Measurements from ENCODE around the gene DENND6B.
"Not testable (repeated sequence)": the region's sequence is repeated elsewhere in the genome, so short reads cannot be mapped to it uniquely, and the experiment has no call there.

Gene DENND6B

DNA sequence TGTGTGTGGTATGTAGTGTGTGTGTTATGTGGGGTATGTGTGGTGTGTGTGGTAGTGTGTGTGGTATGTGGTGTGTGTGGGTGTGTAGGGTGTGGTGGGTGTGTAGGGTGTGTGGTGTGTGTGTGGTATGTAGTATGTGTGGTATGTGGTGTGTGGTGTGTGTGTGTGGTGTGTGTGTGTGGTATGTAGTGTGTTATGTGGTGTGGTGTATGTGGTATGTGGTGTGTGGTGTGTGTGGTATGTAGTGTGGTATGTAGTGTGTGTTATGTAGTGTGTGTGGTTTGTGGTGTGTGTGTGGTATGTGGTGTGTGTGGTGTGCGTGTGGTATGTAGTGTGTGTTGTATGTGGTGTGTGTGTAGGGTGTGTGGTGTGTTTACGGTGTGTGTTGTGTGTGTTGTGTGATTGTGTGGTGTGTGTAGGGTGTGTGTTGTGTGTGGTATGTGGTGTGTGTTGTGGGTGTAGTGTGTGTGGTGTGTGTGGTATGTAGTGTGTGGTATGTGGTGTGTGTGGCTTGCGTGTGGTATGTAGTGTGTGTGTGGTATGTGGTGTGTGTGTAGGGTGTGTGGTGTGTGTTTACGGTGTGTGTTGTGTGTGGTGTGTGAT is 12.1 kb upstream of the DENND6B start:
- DNase-seq = no peak

DNA sequence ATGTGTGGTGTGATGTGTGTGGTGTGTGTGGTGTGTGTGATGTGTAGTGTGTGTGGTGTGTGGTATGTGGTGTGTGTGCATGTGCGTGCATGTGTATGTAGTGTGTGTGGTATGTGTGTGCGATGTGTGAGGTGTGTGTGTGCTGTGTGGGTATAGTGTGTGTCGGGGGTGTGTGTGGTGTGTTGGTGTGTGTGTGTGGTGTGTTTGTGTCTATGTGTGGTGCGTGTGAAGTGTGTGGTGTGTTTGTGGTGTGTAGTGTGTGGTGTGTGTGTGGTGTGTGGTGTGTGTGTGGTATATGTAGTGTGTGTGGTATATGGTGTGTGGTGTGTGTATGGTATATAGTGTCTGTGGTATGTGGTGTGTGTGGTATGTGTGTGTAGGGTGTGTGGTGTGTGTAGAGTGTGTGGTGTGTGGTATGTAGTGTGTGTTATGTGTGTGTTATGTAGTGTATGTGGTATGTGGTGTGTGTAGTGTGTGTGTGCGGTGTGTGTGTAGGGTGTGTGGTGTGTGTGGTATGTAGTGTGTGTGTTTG is 11.3 kb upstream of the DENND6B start:
- no peak for DNase-seq

DNA sequence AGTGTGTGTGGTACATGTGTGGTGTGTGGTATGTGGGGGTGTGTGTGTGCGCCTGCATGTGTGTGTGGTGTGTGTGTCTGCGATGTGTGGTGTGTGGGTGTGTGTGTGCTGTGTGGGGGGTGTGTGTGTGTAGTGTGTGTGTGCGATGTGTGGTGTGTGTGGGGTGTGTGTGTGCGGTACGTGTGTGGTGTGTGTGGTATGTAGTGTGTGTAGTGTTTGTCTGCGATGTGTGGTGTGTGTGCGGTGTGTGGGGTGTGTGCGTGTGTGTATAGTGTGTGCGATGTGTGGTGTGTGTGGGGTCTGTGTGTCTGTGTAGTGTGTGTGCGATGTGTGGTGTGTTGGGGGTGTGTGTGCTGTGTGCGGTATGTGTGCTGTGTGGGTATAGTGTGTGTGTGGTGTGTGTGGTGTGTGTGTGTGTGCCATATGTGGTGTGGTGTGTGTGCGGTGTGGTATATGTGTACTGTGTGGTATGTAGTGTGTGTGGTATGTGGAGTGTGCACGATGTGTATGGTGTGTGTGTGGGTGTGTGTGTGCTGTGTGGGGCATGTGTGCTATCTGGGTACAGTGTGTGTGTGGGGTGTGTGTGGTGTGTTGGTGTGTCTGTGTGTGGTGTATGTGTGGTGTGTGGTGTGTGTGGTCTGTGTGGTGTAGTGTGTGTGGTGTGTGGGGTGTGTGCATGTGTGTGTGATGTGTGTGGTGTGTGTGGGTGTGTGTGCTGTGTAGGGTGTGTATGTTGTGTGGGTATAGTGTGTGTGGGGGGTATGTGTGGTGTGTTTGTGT is 10.6 kb upstream of the DENND6B start:
- DNase-seq = no peak

DNA sequence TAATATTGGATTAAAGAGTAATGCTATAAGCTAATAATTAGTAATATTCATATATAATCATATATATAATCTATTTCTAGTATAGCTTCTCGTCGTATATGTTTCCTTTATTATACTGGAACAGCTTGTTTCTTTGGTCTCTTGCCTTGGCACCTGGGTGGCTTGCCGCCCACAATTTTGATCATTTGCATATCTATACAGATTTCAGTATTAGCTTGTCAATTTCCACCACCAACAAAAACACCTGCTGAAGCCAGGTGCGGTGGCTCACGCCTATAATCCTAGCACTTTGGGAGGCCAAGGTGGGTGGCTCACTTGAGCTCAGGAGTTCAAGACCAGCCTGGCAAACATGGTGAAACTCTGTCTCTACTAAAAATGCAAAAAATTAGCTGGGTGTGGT is 7.6 kb upstream of the DENND6B start:
- not testable (repeated sequence) for DNase-seq

DNA sequence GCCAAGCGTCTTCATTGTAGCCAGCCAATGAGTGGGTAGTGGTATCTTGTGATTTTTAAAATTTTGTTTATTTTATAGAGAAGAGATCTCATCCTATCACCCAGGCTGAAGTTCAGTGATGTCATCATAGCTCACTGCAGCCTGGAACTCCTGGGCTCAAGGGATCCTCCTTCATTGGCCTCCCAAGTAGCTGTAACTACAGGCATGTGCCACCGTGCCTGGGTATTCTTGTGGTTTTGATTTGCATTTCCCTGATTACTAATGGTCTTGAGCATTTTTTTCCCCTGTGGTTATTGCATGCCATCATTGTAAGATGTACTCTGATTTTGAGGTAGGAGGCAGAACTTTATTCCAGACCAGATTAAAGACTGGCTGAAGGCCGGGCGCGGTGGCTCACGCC is 2.4 kb upstream of the DENND6B start:
- DNase-seq = no peak

DNA sequence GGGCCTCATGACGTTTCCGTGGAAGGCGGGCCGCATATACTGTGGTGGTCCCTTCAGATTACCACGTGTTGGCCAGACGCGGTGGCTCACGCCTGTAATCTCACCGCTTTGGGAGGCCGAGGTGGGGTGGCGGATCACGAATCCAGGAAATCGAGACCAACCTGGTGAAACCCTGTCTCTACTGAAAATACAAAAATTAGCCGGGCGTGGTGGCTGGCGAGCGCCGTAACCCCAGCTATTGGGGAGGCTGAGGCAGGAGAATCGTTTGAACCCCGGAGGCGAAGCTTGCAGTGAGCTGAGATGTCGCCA is 853 bp upstream of the DENND6B start:
- DNase-seq = no peak

DNA sequence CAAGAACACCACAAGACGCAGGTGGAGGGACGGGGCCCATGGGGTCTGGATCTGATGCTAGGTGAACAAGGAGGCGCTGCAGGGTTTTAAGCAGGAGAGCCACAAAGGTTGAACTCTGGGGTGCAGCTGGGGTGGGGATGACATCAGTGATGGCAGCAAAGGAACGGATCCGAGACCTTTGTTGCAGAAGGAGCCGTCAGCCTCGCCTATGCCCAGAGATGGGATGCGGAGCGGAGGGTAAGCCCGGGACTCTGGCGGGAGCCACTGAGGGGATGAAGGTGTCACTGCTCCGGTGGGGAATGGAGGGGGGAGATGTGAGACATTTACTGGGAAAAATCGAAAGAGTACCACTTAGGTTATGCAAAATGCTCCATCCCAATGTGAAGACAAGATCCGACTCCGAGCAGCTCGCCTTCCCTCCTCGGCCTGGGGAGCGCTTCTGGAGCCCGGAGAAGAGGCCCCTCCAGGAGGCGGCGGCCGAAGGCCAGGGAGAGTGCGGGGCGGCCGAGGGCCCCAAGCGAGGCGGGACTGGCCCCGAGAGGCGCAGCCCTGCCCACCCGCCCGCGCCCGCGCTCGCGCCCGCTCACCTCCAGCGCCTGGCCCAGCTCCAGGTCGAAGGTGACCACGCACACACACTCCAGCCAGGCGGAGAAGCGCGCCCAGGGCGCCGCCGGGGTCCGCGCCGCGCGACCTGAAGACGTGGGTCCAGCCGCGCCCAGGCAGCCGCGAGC is 422 bp downstream of the DENND6B start:
- no peak for DNase-seq

DNA sequence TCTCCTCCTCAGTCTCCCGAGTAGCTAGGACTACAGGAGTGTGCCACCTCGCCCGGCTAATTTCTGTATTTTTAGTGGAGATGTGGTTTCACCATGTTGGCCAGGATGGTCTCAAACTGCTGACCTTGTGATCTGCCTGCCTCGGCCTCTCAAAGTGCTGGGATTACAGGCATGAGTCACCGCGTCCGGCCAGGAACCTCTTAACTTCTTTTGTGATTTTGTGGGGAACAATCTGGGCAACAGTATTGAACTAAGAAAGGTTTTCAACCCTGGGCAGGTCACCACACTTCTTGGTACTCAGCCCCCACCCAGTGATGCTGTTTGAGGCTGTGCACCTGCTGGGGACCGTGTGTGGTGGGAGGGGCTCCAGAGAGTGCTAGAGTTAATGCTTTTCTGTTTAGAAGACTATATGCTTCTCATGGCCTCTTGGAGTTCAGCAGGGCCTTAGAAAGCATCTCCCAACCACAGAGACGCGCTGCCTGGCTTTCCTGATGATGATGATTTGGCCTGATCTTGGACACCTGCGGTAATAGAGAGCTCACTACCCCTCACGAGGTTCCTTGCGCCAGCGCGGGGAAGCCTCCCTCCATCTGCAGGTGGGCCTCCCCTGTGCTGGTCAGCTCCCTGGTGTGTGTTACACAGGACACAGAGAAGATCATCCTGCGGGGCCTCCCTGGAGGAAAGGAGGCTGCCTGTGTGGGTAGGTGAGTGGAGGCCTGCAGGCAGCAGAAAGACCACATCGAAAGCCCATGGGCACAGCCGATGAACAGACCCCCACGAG is 1.2 kb downstream of the DENND6B start:
- no peak for DNase-seq

DNA sequence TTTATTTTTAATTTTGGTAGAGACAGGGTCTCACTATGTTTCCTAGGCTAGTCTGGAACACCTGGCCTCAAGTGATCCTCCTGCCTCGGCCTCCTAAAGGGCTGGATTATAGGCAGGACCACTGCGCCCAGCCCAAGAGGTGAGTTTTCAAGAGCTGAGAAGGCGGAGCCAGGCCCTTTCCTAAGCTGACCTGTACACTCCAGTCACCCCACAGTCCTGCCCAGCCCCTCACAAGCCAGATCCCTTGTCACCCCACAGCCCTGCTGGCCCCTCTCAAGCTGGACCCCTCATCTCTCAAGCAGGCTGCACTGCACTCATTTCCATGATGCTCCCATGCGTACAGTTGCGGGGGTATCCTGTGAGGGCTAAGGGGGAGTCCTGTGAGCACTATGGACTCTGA is 2.9 kb downstream of the DENND6B start:
- DNase-seq = no peak

DNA sequence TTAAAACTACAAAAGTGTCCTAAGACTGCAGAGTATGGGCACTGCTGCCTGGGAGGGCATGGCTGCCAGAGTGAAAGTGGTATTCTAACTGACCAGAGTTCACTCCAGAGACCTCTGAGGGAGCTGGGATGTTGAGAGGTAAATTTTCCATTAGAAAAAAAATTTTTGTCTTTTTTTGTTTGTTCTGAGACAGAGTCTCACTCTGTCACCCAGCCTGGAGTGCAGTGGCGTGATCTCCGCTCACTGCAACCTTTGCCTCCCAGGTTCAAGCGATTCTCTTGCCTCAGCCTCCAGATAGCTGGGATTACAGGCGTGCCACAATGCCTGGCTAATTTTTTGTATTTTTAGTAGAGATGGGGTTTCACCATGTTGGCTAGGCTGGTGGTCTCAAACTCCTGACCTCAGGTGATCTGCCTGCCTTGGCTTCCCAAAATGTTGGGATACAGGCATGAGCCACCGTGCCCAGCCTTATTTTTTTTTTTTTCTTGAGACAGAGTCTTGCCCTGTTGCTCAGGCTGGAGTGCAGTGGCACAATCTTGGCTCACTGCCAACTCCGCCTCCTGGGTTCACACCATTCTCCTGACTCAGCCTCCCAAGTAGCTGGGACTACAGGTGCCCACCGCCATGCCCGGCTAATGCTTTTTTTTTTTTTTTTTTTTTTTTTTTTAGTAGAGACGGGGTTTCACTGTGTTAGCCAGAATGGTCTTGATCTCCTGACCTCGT is 4.3 kb downstream of the DENND6B start:
- DNase-seq = not testable (repeated sequence)

DNA sequence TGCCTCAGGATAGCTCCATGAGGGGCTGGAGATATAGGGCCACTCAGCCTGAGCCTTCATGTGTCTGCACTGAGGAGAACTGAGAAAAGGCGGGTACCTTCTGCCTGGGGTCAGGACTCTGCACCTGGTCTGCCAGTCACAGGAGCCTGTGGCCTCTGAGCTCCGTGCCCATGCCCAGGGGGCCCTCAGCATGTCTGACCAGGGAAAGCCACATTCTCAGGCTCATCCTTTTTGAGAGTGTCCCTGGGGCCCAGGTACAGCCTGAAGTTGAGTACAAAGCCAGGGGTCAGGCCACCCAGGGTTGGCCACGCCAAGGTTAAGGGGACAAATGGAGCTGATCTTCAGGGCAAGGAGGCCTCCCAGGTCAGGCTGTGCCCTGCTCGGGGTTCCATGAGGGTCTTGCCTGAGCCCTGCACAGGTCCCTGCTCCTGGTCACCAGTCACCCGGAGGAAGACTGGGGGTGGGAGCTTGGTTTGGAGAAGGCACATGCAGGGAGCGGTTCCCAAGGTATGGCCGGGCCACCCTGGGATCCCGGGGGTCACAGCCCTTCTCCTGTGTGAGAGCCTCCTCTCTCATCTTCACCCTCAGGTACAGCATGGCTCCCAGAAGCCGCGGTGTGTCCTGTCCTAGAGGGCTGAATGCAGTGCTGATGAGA is 6.0 kb downstream of the DENND6B start:
- DNase-seq = no peak

DNA sequence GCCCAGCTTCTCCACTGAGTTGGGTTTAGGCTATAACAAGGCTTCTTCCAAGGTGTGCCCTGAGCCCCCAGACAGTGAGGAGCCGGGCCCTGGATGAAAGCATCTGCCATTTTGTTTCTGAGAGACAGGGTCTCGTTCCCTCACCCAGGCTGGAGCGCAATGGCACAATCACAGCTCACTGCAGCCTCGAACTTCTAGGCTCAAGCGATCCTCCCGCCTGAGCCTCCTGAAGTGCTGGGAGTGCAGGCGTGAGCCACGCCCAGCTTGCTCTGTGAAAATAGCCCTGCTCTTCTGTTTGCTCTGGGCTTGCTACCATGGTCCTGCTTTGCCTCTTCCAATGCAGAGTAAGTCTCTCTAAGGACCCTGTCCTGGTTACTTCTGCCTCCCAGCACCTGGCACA is 6.7 kb downstream of the DENND6B start:
- no peak for DNase-seq

DNA sequence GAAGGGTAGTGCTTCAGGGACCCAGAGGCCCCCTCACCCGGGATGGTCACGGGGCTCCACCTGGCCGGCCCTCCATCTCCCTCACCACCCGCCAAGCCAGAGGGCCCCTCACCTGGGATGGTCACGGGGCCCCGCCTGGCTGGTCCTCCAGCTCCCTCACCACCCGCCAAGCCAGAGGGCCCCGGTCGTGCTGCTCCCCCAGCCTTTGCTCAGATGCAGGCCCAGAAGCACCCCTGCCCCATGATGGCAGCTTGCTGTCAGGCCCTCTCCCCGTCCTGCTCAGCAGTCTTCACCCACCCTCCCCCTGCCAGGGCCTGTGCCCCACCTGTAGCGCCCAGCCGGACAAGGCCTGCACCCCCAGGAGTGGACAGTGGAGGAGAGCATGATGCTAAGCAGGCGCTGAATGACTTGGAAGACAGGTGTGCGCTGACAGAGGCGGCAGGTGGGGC is 7.3 kb downstream of the DENND6B start:
- peak; percentile 51 for DNase-seq

DNA sequence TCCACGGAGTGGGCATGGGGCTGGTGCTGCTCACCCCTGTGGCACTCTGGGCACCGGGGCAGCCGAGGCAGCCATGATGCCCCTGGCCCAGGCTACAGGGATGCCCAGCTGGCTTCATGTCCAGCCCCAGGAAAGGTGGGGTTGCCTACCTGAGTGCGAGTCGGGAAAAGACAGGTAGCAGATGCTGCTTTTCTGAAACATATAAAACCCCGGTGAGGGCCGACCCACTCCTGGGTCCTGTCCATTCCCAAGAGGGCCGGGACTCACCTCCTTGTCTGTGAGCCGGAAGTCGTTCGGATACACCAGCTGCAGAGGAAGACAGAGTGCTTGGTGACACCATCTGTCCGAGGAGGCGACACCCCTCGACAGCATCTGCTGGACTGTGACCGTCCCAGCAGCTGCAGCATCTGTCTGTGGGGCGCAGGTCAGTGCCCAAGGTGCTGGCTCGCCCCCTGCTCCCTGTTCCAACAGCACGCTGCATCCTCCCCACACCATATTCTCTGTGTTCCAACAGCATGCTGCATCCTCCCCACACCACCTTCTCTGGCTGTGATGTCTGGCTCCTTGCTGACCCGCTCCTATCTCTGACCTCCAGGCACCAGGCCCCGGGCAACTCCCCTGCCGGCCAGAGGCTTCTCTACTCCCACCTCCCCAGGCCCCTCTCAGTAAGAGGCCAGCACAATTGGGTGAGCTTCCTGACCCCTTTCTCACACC is 8.0 kb downstream of the DENND6B start:
- peak; percentile 52 for DNase-seq

DNA sequence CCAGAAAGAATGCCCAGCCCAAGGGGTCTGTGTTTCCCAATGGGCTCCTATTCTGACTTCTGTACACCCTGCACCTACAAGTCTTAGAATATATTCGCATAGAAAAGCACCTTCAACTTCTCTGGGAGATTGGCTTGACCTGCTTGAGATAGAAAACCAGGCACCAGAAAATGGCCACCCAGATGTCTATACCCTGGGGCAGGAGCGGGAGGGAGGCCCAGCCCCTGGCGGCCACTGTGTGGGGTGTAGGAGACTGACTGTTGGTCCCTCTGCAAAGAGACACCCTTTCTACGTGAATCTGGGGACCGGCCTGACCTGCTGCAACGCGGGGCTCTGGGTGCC is 8.5 kb downstream of the DENND6B start:
- no peak for DNase-seq

DNA sequence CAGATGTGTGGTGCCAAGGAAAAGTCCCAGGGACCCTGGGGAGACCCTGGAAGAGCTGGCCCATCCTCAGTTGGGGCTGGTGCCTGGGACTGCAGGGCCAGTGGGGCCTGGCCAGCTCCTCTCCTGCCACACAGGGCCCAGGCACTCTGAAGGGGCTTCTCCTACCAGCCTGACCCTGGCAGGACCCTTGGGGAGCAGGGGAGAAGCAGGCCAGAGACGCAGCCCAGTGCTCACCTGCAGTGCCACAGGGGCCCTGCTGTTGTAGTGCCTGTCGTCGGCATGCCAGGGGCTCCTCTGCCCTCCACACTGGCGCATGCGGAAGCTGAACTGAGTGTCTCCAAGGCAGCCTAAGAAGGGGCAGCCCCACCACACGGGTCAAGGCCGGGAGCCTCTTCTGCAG is 9.1 kb downstream of the DENND6B start:
- DNase-seq = no peak

DNA sequence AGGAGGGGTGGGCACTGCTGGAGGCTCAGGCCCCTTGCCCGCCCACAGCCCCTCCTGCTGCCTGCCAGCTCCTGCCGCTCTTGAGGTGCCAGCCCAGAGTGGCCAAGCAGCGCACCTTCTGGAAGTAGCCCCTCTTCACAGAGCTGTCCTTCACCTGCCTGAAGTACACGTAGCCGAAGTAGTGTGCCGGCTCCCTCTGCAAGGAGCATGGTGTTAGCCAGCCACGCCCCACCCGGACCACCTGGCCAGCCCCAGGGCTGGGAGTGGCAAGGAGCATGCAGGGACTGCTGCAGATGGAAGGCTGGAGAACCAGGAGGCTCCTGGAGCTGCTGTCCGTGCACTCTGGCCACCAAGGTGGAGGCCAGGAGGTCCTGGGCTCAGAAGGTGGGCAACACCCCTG is 9.6 kb downstream of the DENND6B start:
- peak; percentile 49 for DNase-seq

DNA sequence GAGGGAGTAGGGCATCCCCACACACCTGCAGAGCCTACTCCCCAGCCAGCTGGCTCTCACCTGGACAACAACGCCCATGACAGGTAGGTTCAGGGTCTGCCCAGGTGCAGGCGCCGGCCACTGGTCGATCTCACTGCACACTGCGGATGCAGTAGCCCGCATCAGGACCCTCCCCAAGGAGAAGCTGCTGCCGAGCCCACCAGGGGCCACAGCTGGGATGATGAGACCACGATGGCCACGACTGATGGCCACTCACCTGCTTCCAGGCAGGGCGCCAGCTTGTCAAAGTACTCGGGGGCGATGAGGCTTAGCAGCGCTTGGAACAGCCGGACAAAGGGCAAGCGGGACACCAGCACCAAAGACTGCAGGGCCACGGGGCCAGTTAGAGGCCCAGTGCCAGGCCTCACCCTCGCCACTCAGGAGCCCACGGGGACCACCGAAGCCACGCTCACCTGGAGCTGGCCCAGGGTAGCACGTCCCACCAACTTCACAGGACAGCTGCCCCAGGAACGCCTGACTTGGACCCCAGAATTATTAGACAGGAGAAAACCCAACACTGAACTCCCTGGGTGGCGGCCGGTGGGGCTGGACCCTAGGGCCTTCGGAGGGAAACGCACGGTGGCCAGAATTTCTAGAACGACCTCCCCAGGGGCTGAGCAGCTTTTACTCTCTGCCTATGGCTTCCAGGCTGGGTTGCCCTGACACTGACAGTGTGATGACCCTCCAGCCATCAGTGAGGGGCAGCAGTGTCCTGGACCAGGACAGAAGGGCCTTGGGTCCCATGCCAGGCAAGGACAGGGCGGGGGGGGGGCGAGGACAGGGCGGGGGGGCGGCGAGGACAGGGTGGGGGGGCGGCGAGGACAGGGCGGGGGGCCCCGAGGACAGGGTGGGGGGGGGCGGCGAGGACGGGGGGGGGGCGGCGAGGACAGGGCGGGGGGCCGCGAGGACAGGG is 10.4 kb downstream of the DENND6B start:
- DNase-seq = peak; percentile 48

DNA sequence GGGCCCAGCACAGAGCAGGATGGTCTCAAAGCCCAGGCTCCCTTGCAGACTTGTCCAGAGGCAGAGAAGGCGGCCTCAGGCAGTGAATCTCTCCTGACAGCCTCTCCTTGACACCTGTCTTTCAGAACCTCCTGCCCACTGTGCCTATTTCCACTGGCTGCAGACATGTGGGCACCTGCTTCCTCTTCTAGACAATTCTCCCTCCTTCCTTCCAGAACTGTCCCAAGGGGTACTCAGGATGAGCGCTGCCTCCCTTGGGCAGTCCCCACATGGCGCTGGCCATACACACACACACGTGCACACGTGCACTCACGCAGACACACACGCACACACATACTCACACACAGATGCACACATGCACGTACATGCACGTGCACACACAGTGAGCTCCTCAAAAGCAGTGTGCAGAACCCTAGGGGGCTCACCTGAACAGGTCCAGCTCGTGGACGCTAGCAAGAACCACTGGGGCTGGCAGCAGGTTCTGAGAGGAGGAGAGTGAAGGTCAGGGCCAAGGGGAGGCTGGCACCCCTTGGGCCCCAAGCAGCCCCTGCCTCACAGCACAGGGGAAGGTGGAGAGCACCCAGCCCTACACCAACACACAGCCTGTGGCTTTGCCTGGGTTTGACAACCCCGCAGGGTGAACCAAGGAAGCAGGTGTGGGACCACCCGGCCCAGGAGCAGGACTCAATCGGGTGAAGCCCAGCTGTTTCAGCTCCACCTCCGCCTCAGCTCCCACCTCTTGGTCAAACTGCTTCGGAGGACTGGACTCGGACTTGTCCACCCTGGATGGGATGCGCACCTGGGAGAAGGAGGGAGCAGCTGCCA is 11.3 kb downstream of the DENND6B start:
- DNase-seq = no peak
